ENCODE data around the gene NPEPL1.
A peak's percentile ranks its signal among the peaks of the same experiment; 100 is the strongest.

Gene NPEPL1

DNA sequence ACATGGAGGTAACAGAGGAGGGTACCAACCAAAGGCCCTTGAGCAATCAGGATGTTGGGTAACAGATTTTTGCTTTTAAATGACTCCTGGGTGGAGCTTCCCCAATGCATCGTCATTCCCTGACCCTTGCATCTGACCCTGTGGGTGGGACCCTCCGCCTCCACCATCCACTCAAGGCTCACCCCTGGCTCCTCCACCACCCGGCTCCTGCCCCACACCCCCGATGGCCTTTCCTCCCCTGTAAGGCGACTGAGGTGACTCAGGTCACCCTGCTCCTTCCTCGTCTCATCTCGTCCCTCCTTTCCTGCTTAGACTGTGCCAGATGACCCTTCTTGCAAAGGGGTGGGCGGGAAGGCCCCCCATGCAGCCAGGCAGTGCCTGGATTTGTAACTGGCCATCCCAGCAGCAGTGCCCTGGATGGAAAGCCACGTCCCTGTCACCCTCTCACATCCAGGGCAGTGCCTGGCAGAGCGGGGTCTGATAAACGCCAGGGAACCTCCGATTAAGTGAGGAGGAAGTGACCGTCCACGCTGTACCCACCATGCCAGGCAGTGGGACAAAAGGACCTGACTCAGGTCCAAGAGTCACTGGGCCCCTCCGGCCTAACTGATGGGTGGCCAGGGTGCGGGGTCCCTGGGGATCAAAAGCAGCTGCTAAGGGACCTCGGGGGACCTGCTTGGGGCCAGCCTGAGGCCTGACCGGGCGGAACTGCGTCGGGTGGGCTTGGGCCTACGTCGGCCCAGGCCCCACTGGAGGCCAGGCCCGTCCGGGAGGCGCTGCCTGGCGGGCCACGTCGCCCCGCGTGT is 624 bp upstream of the NPEPL1 start:
- WGBS (ENCODE audit: insufficient coverage), result 87% methylated on average over 29 of the region's 31 CpGs
- peak in 2 of 3 donors; percentile 16 to 33 for DNase-seq
- Histone ChIP-seq H3K4me1 (ENCODE audit: control extremely low read depth in 1 of 4, control insufficient read depth in 4 of 4, insufficient read depth in 4 of 4, low read length in 3 of 4) (peaks cover 0 to 19% (median 16%) of the 10 kb centered on the region in 4 experiments), H3K9me3 (ENCODE audit: control extremely low read depth in 1 of 5, control insufficient read depth in 4 of 5, insufficient read depth in 2 of 5, low read depth in 1 of 5, low read length in 4 of 5) (no peaks in the 10 kb centered on the region), H3K36me3 (ENCODE audit: control insufficient read depth in 4 of 4, insufficient read depth in 4 of 4, low read length in 3 of 4) (peaks cover 3 to 18% (median 13%) of the 10 kb centered on the region in 4 experiments), H3K4me3 (ENCODE audit: control insufficient read depth in 1 of 7, extremely low read depth in 1 of 7, insufficient read depth in 4 of 7, low read depth in 2 of 7, low read length in 6 of 7) (no peak overlapping the region), H3K27me3 (replicated peaks in 2 of 5; ENCODE audit: control insufficient read depth in 4 of 5, insufficient read depth in 5 of 5, low read length in 4 of 5) (no peaks in the 10 kb centered on the region), H3K27ac (ENCODE audit: insufficient read depth in 1 of 2, low read depth in 1 of 2, low read length in 2 of 2, poor library complexity in 1 of 2, severe bottlenecking in 2 of 2) (peak overlapping the region in 1 of 2 experiments; percentile 54)
- ChIA-PET CTCF (interaction anchor here (0.9 to 3.4 kb wide), 7 partner anchors 11 to 41 kb away, joined by 3 to 13 read pairs (median 4); partner anchors contain the start of gene STX16), POLR2A (no interaction called here)

DNA sequence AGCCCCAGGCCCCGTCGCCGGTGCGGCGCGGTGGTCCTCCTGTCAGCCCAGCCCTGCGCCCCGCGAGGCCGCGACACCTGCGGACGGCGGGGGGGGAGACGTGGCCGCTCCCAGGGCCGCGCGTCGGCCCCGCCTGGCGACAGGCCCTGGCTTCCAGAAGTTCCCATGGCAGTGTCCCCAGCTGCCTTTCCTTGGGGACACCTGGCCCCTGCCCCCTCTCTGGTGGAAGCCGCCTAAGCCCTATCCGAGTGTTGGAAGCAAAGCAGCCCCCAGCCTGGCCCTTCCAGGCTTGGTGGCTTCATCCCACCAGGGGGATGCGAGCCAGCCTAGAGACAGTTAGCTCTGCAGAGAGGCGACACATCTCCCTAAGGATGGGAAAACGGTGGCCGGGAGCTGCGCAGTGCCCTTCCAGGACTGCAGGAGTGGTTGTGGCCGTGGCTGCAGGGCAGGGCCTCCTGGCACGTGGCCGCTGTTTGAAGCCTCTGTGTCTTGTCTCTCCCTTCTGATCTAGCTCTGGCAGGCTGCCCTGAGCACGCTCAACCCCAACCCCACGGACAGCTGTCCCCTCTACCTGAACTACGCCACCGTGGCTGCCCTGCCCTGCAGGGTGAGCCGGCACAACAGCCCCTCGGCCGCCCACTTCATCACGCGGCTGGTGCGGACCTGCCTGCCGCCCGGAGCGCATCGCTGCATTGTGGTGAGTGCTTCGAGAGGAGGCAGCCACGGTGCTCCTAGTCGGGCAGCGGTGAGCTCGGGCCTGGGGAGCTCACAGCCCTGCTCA is 816 bp downstream of the NPEPL1 start:
- POLR2A ChIA-PET, result no interaction called here
- H3K36me3 ChIP-seq (ENCODE audit: control insufficient read depth in 4 of 4, insufficient read depth in 4 of 4, low read length in 3 of 4), result peaks cover 4 to 28% (median 15%) of the 10 kb centered on the region in 4 experiments
- H3K4me3 ChIP-seq (ENCODE audit: control insufficient read depth in 1 of 7, extremely low read depth in 1 of 7, insufficient read depth in 4 of 7, low read depth in 2 of 7, low read length in 6 of 7), result peak overlapping the region; percentile 20 to 70 (median 52)
- DNase-seq, result peak in 2 of 3 donors; percentile 23 to 38
- H3K9me3 ChIP-seq (ENCODE audit: control extremely low read depth in 1 of 5, control insufficient read depth in 4 of 5, insufficient read depth in 2 of 5, low read depth in 1 of 5, low read length in 4 of 5), result no peaks in the 10 kb centered on the region
- peaks cover 0 to 19% (median 16%) of the 10 kb centered on the region in 4 experiments for H3K4me1 ChIP-seq (ENCODE audit: control extremely low read depth in 1 of 4, control insufficient read depth in 4 of 4, insufficient read depth in 4 of 4, low read length in 3 of 4)
- WGBS (ENCODE audit: insufficient coverage), result 55% methylated on average over 43 of the region's 51 CpGs
- no peaks in the 10 kb centered on the region for H3K27me3 ChIP-seq (replicated peaks in 2 of 5; ENCODE audit: control insufficient read depth in 4 of 5, insufficient read depth in 5 of 5, low read length in 4 of 5)
- peak overlapping the region in 1 of 2 experiments; percentile 46 for H3K27ac ChIP-seq (ENCODE audit: insufficient read depth in 1 of 2, low read depth in 1 of 2, low read length in 2 of 2, poor library complexity in 1 of 2, severe bottlenecking in 2 of 2)
- CTCF ChIA-PET, result interaction anchor here (1.2 to 3.4 kb wide), 3 partner anchors 12 to 42 kb away, joined by 3 to 13 read pairs (median 5); partner anchors contain the start of gene STX16

DNA sequence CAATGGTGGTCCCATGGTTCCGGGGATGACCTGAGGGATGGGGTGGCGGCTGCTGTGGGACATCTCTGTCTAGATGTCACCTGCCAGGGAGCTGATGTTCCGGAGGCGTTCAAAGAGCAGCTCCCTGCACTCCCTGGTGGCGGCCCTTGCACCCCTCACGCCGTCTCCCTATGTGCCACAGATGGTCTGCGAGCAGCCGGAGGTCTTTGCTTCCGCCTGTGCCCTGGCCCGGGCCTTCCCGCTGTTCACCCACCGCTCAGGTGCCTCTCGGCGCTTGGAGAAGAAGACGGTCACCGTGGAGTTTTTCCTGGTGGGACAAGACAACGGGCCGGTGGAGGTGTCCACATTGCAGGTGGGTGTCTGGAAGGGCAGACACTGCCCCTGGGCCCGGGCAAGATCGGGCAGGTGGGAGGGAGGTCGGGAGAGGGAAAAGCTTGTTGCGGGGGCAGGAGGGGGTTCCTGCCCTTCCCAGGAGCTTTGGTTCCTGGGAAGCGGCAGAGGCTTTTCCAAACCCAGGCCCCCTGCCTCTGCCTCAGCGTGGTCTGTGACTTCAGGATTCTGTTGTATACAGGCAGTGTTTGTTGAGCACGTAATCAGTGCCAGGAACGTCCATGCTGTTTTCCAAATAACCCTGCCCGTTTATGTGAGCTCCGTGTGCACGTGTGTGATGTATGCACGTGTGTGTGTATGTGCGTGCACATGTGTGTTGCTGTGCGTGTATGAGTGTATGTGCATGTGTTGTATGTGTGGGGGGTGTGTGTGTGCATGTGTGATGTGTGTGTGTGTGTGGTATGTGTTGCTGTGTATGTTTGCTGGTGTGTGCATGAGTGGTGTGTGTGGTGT is 1.9 kb downstream of the NPEPL1 start:
- peaks cover 4 to 35% (median 19%) of the 10 kb centered on the region in 4 experiments for H3K36me3 ChIP-seq (ENCODE audit: control insufficient read depth in 4 of 4, insufficient read depth in 4 of 4, low read length in 3 of 4)
- 94% methylated on average over 28 of the region's 33 CpGs for WGBS (ENCODE audit: insufficient coverage)
- POLR2A ChIA-PET, result no interaction called here

DNA sequence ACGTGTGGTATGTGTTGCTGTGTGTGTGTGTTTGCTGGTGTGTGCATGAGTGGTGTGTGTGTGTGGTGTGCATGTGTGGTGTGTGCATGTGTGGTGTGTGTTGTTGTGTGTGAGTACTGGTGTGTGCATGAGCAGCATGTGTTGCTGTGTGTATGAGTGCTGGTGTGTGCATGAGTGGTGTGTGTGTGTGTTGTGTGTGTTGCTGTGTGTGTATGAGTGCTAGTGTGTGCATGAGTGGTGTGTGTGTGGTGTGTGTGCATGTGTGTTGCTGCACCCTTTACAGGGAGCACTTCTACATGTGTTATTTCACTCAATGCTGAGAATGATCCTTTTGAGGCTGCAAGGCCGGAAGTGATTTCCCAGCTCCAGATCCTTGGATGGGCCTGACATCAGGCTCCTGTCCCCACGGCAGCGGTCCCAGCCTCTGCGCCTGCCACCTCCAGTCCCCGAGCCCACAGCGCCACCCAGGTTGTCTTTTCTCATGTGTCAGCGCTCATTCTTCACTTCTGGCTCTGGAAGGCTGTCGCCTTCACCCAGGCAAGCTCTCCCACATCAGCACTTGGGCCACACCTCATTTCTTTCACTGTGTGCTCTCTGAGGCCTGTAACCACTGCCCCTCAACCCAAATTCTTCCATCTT is 2.6 kb downstream of the NPEPL1 start:
- no peaks in the 10 kb centered on the region for H3K27me3 ChIP-seq (replicated peaks in 2 of 5; ENCODE audit: control insufficient read depth in 4 of 5, insufficient read depth in 5 of 5, low read length in 4 of 5)
- H3K4me3 ChIP-seq (ENCODE audit: control insufficient read depth in 1 of 7, extremely low read depth in 1 of 7, insufficient read depth in 4 of 7, low read depth in 2 of 7, low read length in 6 of 7), result no peak overlapping the region
- POLR2A ChIA-PET, result interaction anchor here (0.6 kb wide), 1 partner anchor 90 kb away, joined by 3 read pairs; no protein-coding TSS in a partner anchor
- H3K27ac ChIP-seq (ENCODE audit: insufficient read depth in 1 of 2, low read depth in 1 of 2, low read length in 2 of 2, poor library complexity in 1 of 2, severe bottlenecking in 2 of 2), result no peak overlapping the region
- peaks cover 6 to 43% (median 24%) of the 10 kb centered on the region in 4 experiments for H3K36me3 ChIP-seq (ENCODE audit: control insufficient read depth in 4 of 4, insufficient read depth in 4 of 4, low read length in 3 of 4)
- H3K9me3 ChIP-seq (ENCODE audit: control extremely low read depth in 1 of 5, control insufficient read depth in 4 of 5, insufficient read depth in 2 of 5, low read depth in 1 of 5, low read length in 4 of 5), result no peaks in the 10 kb centered on the region
- CTCF ChIA-PET, result interaction anchor here (3.4 kb wide), 1 partner anchor 44 kb away, joined by 13 read pairs; the partner anchor contains the start of gene STX16
- WGBS (ENCODE audit: insufficient coverage), result 97% methylated on average over 6 of the region's 9 CpGs
- peaks cover 0 to 17% (median 15%) of the 10 kb centered on the region in 4 experiments for H3K4me1 ChIP-seq (ENCODE audit: control extremely low read depth in 1 of 4, control insufficient read depth in 4 of 4, insufficient read depth in 4 of 4, low read length in 3 of 4)
- no peak for DNase-seq

More for the DNA sequence above, 1.9 kb downstream of the NPEPL1 start:
- Histone ChIP-seq H3K27me3 (replicated peaks in 2 of 5; ENCODE audit: control insufficient read depth in 4 of 5, insufficient read depth in 5 of 5, low read length in 4 of 5) (no peaks in the 10 kb centered on the region), H3K4me1 (ENCODE audit: control extremely low read depth in 1 of 4, control insufficient read depth in 4 of 4, insufficient read depth in 4 of 4, low read length in 3 of 4) (peaks cover 0 to 17% (median 15%) of the 10 kb centered on the region in 4 experiments), H3K4me3 (ENCODE audit: control insufficient read depth in 1 of 7, extremely low read depth in 1 of 7, insufficient read depth in 4 of 7, low read depth in 2 of 7, low read length in 6 of 7) (no peak overlapping the region), H3K9me3 (ENCODE audit: control extremely low read depth in 1 of 5, control insufficient read depth in 4 of 5, insufficient read depth in 2 of 5, low read depth in 1 of 5, low read length in 4 of 5) (no peaks in the 10 kb centered on the region), H3K27ac (ENCODE audit: insufficient read depth in 1 of 2, low read depth in 1 of 2, low read length in 2 of 2, poor library complexity in 1 of 2, severe bottlenecking in 2 of 2) (no peak overlapping the region)
- DNase-seq, result no peak
- CTCF ChIA-PET, result interaction anchor here (3.4 kb wide), 1 partner anchor 43 kb away, joined by 13 read pairs; the partner anchor contains the start of gene STX16

DNA sequence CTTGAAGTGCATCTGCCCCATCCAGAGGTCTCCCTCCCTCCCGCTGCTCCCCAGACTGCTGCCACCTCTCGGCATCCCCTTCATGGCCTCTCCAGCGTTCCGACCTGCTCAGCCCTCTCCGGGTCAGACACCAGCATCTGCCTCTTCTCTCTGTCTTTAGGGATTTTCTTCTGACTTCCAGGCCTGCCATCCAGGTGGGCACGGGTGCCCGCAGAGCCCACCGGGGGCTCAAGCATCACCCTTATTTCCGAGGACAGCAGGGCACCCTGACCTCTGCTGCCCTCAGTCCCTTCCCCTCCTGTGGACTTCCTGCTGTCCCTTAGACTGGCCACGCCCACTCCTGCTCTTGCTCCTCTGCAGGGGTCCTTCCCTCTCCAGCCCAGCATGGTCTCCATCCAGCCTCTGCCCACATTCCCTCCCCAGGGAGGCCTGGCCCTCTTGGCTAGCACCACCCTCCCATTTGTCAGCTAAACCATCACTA is 3.3 kb downstream of the NPEPL1 start:
- POLR2A ChIA-PET, result no interaction called here
- H3K4me3 ChIP-seq (ENCODE audit: control insufficient read depth in 1 of 7, extremely low read depth in 1 of 7, insufficient read depth in 4 of 7, low read depth in 2 of 7, low read length in 6 of 7), result no peak overlapping the region
- no peaks in the 10 kb centered on the region for H3K9me3 ChIP-seq (ENCODE audit: control extremely low read depth in 1 of 5, control insufficient read depth in 4 of 5, insufficient read depth in 2 of 5, low read depth in 1 of 5, low read length in 4 of 5)
- H3K27ac ChIP-seq (ENCODE audit: insufficient read depth in 1 of 2, low read depth in 1 of 2, low read length in 2 of 2, poor library complexity in 1 of 2, severe bottlenecking in 2 of 2), result no peak overlapping the region
- H3K36me3 ChIP-seq (ENCODE audit: control insufficient read depth in 4 of 4, insufficient read depth in 4 of 4, low read length in 3 of 4), result peaks cover 8 to 47% (median 25%) of the 10 kb centered on the region in 4 experiments
- CTCF ChIA-PET, result interaction anchor here (3.4 kb wide), 1 partner anchor 44 kb away, joined by 13 read pairs; the partner anchor contains the start of gene STX16
- no peaks in the 10 kb centered on the region for H3K27me3 ChIP-seq (replicated peaks in 2 of 5; ENCODE audit: control insufficient read depth in 4 of 5, insufficient read depth in 5 of 5, low read length in 4 of 5)
- no peak for DNase-seq
- H3K4me1 ChIP-seq (ENCODE audit: control extremely low read depth in 1 of 4, control insufficient read depth in 4 of 4, insufficient read depth in 4 of 4, low read length in 3 of 4), result peaks cover 0 to 17% (median 15%) of the 10 kb centered on the region in 4 experiments
- 93% methylated on average over 10 of the region's 10 CpGs for WGBS (ENCODE audit: insufficient coverage)

DNA sequence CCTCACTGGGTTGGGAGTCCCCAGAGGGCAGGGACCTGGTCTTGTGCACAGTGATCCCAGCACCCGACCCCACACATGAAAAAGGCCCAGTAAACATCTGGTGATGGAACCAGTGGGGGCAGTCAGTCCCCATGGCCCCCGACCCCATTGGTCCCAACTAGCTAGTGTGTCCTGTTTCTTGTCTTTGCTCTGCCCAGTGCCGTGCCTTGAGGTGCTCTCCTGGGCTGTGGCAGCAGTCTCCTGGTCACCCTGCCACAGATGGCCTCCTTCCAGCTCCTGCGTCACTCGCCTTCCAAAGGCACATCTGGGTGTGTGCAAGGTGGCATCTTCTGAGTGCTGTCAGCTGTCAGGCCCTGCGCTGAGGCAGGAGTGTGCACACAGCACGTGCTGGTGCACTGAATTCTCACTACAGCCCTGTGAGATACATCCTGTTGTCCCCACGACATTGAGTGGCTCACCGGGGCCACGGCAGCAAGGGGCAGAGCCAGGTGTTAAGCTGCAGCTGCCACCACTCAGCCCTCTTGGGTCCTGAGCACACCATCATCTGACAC is 3.9 kb downstream of the NPEPL1 start:
- Histone ChIP-seq H3K4me3 (ENCODE audit: control insufficient read depth in 1 of 7, extremely low read depth in 1 of 7, insufficient read depth in 4 of 7, low read depth in 2 of 7, low read length in 6 of 7) (no peak overlapping the region), H3K27ac (ENCODE audit: insufficient read depth in 1 of 2, low read depth in 1 of 2, low read length in 2 of 2, poor library complexity in 1 of 2, severe bottlenecking in 2 of 2) (no peak overlapping the region), H3K36me3 (ENCODE audit: control insufficient read depth in 4 of 4, insufficient read depth in 4 of 4, low read length in 3 of 4) (peaks cover 8 to 49% (median 26%) of the 10 kb centered on the region in 4 experiments), H3K9me3 (ENCODE audit: control extremely low read depth in 1 of 5, control insufficient read depth in 4 of 5, insufficient read depth in 2 of 5, low read depth in 1 of 5, low read length in 4 of 5) (no peaks in the 10 kb centered on the region), H3K4me1 (ENCODE audit: control extremely low read depth in 1 of 4, control insufficient read depth in 4 of 4, insufficient read depth in 4 of 4, low read length in 3 of 4) (peaks cover 0 to 16% (median 15%) of the 10 kb centered on the region in 4 experiments), H3K27me3 (replicated peaks in 2 of 5; ENCODE audit: control insufficient read depth in 4 of 5, insufficient read depth in 5 of 5, low read length in 4 of 5) (no peaks in the 10 kb centered on the region)
- WGBS (ENCODE audit: insufficient coverage), result 89% methylated on average over 10 of the region's 10 CpGs
- CTCF ChIA-PET, result no interaction called here
- no peak for DNase-seq
- POLR2A ChIA-PET, result no interaction called here
